Natural killer cell (primary cell): Measurements from ENCODE around the gene ITSN2. TPM values are rescaled to one million over a fixed set of nuclear protein-coding genes. Genes with fewer than 3 reads are reported as not detected.

Source experiments
- ATAC-seq, 3 donors: fragments of 150-1000 bp in 2 of 3; fragments of 200-7000 bp in 1 of 3; cut with Tn5 transposase; 1 replicate in 1 of 3; 2 replicates in 2 of 3; pipeline ENCODE4 v1.10.0; 2021; ENCODE audit warnings: mild to moderate bottlenecking in 2 of 3, moderate library complexity in 2 of 3
- DNase-seq, 2 donors: peaks; one replicate each; pipeline versions ENCODE4 v3.0.0 to v3.0.0-alpha.2; 2013 to 2021; ENCODE audit warnings: mixed read lengths in 1 of 2
- H3K27ac ChIP-seq: one replicate; pipeline ENCODE4 v1.5.1; 2013; ENCODE audit warnings: mild to moderate bottlenecking, low read length
- H3K27me3 ChIP-seq: one replicate; pipeline ENCODE4 v1.6.1; 2013; ENCODE audit warnings: low read length; ENCODE audit not compliant: control insufficient read depth, insufficient read depth
- H3K36me3 ChIP-seq: one replicate; pipeline ENCODE4 v1.6.1; 2013; ENCODE audit warnings: low read length; ENCODE audit not compliant: control insufficient read depth, insufficient read depth
- H3K4me1 ChIP-seq: one replicate; pipeline ENCODE4 v1.6.1; 2013; ENCODE audit warnings: low read length; ENCODE audit not compliant: control insufficient read depth, insufficient read depth
- H3K4me3 ChIP-seq: one replicate; pipeline ENCODE4 v1.5.1; 2013; ENCODE audit warnings: low read length
- H3K9me3 ChIP-seq: one replicate; pipeline ENCODE4 v1.6.1; 2013; ENCODE audit warnings: low read length; ENCODE audit not compliant: control insufficient read depth, insufficient read depth
- H3K27ac Mint-ChIP-seq, 2 donors: one replicate each; pipeline ENCODE4 v1.8.0; 2022; ENCODE audit warnings: mild to moderate bottlenecking in 2 of 2, mixed read lengths in 2 of 2, moderate library complexity in 1 of 2
- H3K27me3 Mint-ChIP-seq, 2 donors: one replicate each; pipeline ENCODE4 v1.8.0; 2022; ENCODE audit warnings: low read depth in 2 of 2, mixed read lengths in 2 of 2
- H3K36me3 Mint-ChIP-seq: one replicate; pipeline ENCODE4 v1.8.0; 2022; ENCODE audit warnings: mixed read lengths
- H3K4me1 Mint-ChIP-seq, 2 donors: one replicate each; pipeline ENCODE4 v1.8.0; 2022; ENCODE audit warnings: mixed read lengths in 2 of 2
- H3K4me3 Mint-ChIP-seq: one replicate; pipeline ENCODE4 v1.8.0; 2022; ENCODE audit warnings: mild to moderate bottlenecking, moderate library complexity, mixed read lengths
- H3K9me3 Mint-ChIP-seq, 2 donors: one replicate each; pipeline ENCODE4 v1.8.0; 2022; ENCODE audit warnings: mixed read lengths in 2 of 2
- WGBS: methylation state at CpG from one replicate; pipeline ENCODE4 v1.1.7; 2013; ENCODE audit warnings: missing lambda C conversion rate; ENCODE audit not compliant: insufficient coverage; 5-methylcytosine and 5-hydroxymethylcytosine counted together
- intact Hi-C: fragments of 100-400 bp; cut with micrococcal nuclease; formaldehyde crosslinking; loops from one replicate; pipeline ENCODE4 v1.14.2; 2022
- total RNA-seq, 4 donors: library from RNA; stranded (reverse); fragments of 120-200 nt in 1 of 4; gene quantifications; one replicate each; pipeline versions ENCODE4 v1.2.3 to v1.2.4, GENCODE V29; 2013 to 2022
- TF ChIP-seq, protein P1 (sequence below): fragments of 200-600 bp; IDR thresholded peaks from one replicate; pipeline ENCODE4 v1.8.0; 2022; ENCODE audit warnings: antibody characterized with exemption

ITSN2 gene
- total RNA-seq, 3 donors from 2014 or later (not counting 1 experiment from before 2014, with no cell fraction given), result 101 to 118 (median 115) TPM

DNA sequence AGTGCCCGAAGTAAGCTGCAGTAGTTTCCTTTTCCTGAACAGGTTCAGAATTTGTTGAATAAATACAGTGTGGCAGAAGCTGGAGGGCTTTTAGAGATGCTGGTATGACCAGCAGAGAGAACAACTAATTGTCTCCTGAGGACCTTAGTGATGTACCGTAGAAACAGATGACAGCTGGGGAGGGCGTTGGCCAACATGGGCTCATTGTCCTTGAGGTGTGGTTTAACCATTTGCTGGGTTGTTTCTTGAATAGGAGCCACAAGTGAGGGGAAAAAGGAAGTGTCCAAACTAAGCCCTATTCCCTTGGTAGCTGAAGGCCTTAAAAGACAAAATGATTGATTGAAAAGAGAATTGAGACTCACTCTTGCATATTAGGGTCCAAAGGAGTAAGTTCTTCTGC lies 197.2 kb downstream of the ITSN2 start:
- DNase-seq, result no peak
- H3K4me1 ChIP-seq, result no peaks in the 10 kb centered on the region
- Mint-ChIP-seq H3K9me3 (no peaks in the 10 kb centered on the region), H3K4me3 (no peak overlapping the region), H3K27ac (no peak overlapping the region), H3K27me3 (no peaks in the 10 kb centered on the region), H3K4me1 (no peaks in the 10 kb centered on the region), H3K36me3 (no peaks in the 10 kb centered on the region)
- H3K36me3 ChIP-seq, result no peaks in the 10 kb centered on the region
- intact Hi-C loops, result no loop called here
- WGBS, result 67% methylated on average over 3 of the region's 3 CpGs
- TF ChIP-seq, protein P1, sequence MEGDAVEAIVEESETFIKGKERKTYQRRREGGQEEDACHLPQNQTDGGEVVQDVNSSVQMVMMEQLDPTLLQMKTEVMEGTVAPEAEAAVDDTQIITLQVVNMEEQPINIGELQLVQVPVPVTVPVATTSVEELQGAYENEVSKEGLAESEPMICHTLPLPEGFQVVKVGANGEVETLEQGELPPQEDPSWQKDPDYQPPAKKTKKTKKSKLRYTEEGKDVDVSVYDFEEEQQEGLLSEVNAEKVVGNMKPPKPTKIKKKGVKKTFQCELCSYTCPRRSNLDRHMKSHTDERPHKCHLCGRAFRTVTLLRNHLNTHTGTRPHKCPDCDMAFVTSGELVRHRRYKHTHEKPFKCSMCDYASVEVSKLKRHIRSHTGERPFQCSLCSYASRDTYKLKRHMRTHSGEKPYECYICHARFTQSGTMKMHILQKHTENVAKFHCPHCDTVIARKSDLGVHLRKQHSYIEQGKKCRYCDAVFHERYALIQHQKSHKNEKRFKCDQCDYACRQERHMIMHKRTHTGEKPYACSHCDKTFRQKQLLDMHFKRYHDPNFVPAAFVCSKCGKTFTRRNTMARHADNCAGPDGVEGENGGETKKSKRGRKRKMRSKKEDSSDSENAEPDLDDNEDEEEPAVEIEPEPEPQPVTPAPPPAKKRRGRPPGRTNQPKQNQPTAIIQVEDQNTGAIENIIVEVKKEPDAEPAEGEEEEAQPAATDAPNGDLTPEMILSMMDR, result no peak
- no peak overlapping the region for H3K27ac ChIP-seq
- no peak overlapping the region for H3K4me3 ChIP-seq
- H3K27me3 ChIP-seq, result no peaks in the 10 kb centered on the region
- H3K9me3 ChIP-seq, result no peaks in the 10 kb centered on the region
- no peak for ATAC-seq

DNA sequence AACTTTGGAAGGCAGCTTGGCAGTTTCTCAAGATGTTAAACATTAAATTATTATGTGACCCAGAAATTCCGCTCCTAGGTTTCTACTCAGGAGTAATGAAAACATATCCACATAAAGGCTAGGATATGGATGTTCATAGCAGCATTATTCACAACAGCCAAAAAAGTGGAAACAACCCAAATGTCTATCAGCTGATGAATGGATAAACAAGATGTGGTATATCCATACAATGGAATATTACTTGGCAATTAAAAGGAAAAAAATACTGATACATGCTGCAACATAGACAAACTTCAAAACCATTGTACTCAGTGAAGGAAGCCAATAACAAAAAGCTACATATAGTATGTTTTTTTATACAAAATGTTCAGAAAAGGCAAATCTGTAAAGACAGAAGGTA lies 197.8 kb downstream of the ITSN2 start:
- H3K9me3 Mint-ChIP-seq, result no peaks in the 10 kb centered on the region

GRCh38 chr2:24160761-24161160 lies 199.6 kb downstream of the ITSN2 start:
- H3K27me3 Mint-ChIP-seq, result no peaks in the 10 kb centered on the region
- H3K9me3 ChIP-seq, result no peaks in the 10 kb centered on the region
- H3K27me3 ChIP-seq, result no peaks in the 10 kb centered on the region
- no peaks in the 10 kb centered on the region for H3K9me3 Mint-ChIP-seq
- no peaks in the 10 kb centered on the region for H3K4me1 ChIP-seq
- no peak overlapping the region for H3K27ac Mint-ChIP-seq
- TF ChIP-seq, protein P1, result no peak
- no peaks in the 10 kb centered on the region for H3K36me3 Mint-ChIP-seq
- no peaks in the 10 kb centered on the region for H3K4me1 Mint-ChIP-seq
- ATAC-seq (no peak), DNase-seq (no peak)
- H3K36me3 ChIP-seq, result no peaks in the 10 kb centered on the region
- no peak overlapping the region for H3K4me3 ChIP-seq
- H3K27ac ChIP-seq, result no peak overlapping the region
- H3K4me3 Mint-ChIP-seq, result no peak overlapping the region
- intact Hi-C loops, result no loop called here

More for the DNA sequence above, 197.8 kb downstream of the ITSN2 start:
- intact Hi-C loops, result no loop called here
- Histone ChIP-seq H3K27me3 (no peaks in the 10 kb centered on the region), H3K27ac (no peak overlapping the region), H3K4me1 (no peaks in the 10 kb centered on the region), H3K4me3 (no peak overlapping the region), H3K9me3 (no peaks in the 10 kb centered on the region), H3K36me3 (no peaks in the 10 kb centered on the region)
- Mint-ChIP-seq H3K27me3 (no peaks in the 10 kb centered on the region), H3K4me3 (no peak overlapping the region), H3K4me1 (no peaks in the 10 kb centered on the region), H3K36me3 (no peaks in the 10 kb centered on the region), H3K27ac (no peak overlapping the region)
- ATAC-seq, result no peak
- DNase-seq, result no peak
- no CpG with 5 or more reads among the region's 1 CpG for WGBS
- TF ChIP-seq, protein P1, result no peak

DNA sequence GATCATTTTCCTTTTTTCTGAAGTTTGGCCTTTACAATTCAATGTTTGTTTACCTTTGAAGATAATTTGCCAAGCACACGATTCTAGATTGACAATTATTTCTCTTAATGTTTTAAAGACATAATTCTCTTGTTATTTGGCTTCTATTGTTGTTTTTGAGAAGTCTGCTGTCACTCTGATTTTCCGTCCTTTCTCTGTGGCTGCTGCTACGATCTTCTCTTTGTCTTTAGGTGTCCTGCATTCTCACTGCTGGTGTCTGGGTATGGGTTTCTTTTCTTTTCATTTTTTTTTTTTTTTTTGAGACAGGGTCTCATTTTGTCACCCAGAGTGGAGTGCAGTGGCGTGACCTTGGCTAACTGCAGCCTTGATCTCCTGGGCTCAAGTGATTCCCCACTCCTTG lies 200.6 kb downstream of the ITSN2 start:
- Mint-ChIP-seq H3K27me3 (no peaks in the 10 kb centered on the region), H3K9me3 (no peaks in the 10 kb centered on the region), H3K27ac (no peak overlapping the region), H3K4me1 (no peaks in the 10 kb centered on the region), H3K36me3 (no peaks in the 10 kb centered on the region), H3K4me3 (no peak overlapping the region)
- Histone ChIP-seq H3K27me3 (no peaks in the 10 kb centered on the region), H3K36me3 (no peaks in the 10 kb centered on the region), H3K9me3 (no peaks in the 10 kb centered on the region), H3K4me3 (no peak overlapping the region), H3K27ac (no peak overlapping the region), H3K4me1 (no peaks in the 10 kb centered on the region)
- no peak for ATAC-seq
- WGBS, result 100% methylated on average over 3 of the region's 4 CpGs
- TF ChIP-seq, protein P1, result no peak
- intact Hi-C loops, result no loop called here
- DNase-seq, result no peak
